Astrocyte of the hippocampus (primary cell): ENCODE results near the gene C19orf12.

Source experiments
- DNase-seq: peaks from one replicate; pipeline ENCODE4 v3.0.0; 2011; ENCODE audit warnings: low read depth, low spot score

The C19orf12 gene

GRCh38 chr19:29697523-29698261, 17.4 kb downstream of the C19orf12 start:
- no peak for DNase-seq

GRCh38 chr19:29696565-29696846, 18.6 kb downstream of the C19orf12 start:
- DNase-seq: no peak

- no peak for DNase-seq
Observed at GRCh38 chr19:29695765-29696564, 19.1 kb downstream of the C19orf12 start.

GRCh38 chr19:29694669-29695627, 20.1 kb downstream of the C19orf12 start:
- DNase-seq: peak; percentile 83

- DNase-seq: no peak
Observed at GRCh38 chr19:29694161-29694560, 20.9 kb downstream of the C19orf12 start.

DNA sequence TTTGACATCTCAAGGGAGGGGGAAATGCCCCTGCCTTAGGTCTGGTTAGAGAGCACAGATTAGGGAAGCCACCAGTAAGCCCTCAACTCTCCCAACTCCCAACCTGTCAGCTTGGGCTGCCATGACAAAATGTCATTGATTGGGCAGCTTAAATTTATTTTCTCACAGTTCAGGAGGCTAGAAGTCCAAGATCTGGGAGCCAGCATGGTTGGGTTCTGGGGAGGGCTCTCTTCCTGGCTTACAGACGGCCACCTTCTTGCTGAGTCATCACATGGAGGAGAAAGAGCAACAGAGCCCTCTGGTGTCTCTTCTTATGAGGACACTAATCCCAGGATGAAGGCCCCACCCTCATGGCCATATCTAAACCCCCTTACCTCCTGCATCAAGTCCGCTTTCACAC, 24.2 kb downstream of the C19orf12 start:
- DNase-seq: no peak

DNA sequence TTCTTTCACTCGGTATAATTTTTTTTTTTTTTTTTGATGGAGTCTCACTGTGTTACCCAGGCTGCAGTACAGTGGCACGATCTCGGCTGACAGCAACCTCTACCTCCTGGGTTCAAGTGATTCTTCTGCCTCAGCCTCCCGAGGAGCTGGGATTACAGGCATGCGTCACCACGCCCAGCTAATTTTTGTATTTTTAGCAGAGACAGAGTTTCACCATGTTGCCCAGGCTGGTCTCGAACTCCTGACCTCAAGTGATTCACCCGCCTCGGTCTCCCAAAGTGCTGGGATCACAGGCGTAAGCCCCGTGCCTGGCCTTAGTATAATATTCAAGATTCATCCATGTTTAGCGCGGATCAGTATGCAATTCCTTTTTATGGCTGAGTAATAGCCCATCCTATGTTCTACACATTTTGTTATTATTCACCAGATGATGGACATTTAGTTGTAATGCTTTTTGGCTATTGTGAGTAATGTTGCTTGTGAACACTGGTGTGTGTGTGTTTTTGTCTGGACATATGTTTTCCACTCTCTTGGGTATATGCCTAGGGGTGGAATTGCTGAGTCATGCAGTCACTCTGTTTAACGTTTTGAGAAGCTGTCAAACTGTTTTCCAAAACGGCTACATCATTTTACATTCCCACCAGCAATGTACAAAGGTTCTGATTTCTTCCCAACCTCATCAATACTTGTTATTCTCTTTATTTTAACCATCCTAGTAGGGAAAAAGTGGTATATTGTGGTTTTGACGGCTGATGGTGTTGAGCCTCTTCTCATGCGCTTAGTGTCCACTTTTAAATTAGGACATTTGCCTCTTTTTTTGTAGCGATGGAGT, 26.9 kb downstream of the C19orf12 start:
- no peak for DNase-seq

DNA sequence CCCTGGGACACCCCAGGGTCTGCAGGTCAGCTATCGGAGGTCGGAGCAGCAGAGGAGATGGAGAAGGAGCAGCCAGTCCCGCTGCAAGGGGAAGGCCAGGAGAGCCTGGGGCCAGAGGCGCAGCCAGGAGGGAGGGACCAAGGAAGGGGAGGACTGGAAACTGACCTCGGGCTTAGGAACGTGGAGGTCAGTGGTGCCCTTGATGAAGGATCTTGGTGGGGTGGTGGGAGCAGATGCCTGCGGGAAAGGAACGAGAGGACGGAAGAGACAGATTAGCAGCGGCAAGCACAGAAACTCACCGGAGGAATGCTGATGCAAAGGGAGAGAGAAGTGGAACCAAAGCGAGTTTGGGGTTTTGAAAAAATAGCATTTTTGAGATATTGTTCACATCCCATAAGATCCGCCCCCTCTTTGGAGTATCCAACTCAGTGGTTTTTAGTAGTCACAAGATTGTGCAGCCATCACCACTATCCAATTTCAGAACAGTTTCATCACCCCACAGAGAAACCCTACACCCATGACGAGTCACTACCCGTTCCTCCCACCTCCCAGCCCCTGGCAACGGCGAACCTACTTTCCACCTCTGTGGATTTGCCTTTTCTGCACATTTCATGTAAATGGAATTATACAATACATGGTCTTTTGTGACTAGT, 27.7 kb downstream of the C19orf12 start:
- peak; percentile 92 for DNase-seq

DNA sequence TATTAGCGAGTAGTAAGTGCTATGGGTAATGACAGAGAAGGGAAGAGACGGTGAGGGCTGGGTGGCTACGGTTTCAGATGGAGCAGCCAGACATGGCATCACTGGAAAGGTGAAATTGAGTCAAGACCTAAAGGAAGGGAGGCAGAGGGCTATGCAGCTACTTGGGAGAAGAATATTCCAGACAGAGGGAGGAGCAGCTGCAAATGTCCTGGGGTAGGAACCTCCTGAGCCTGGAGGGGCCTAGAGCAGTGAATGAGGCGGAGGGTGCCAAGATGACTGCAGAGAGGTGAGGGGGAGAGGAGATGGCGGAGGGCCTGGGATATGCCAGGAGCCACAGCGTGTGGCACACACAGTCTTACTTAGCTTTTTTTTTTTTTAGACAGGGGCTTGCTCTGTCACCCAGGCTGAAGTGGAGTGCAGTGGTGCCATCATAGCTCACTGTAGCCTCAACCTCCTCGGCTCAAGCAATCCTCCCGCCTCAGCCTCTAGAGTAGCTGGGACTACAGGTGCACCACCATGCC, 28.7 kb downstream of the C19orf12 start:
- DNase-seq: no peak

- DNase-seq: peak; percentile 68
Observed at GRCh38 chr19:29685326-29685725, 29.7 kb downstream of the C19orf12 start.

GRCh38 chr19:29683009-29683408, 32.1 kb downstream of the C19orf12 start:
- DNase-seq: peak; percentile 62

GRCh38 chr19:29682236-29682895, 32.7 kb downstream of the C19orf12 start:
- no peak for DNase-seq

DNA sequence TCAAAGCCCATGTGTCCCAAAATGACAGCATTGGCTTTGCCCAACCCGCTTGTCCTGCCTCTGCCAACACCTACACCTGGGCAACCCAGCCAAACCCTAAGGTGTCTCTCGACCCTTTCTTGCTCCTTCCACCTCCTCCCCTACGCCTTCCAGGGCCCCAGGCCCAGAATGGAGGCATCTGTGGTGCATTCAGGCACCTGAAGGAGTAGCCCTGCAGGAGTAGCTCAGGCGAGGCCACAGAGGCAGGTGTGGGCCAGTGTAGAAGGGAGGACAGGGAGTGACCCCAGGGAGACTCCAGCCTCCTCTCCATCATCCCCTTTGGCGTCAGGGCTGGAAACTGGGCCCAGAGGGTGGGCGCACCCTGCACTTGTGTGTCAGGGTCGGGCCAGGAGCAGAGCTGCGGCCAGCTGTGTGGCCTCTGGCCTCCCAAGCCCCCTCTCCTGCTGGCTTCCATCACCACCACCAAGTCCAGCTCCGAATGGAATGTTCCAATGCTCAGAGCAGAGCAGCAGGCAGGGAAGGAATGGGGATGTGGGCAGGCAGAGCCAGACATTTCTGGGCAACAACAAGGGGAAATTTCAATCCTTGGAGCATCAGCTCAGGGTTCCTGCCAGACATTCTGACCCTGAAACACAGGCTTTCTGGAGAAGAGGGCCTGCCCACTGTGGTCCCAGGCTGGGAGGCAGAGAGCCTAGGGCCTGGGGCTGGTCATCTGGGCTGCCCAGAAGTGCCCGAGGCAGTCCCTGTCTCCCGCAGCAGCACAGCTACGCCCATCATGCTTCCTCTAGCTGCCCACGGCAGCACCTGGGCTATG, 33.4 kb downstream of the C19orf12 start:
- peak; percentile 75 for DNase-seq

GRCh38 chr19:29680937-29681336, 34.1 kb downstream of the C19orf12 start:
- no peak for DNase-seq

DNA sequence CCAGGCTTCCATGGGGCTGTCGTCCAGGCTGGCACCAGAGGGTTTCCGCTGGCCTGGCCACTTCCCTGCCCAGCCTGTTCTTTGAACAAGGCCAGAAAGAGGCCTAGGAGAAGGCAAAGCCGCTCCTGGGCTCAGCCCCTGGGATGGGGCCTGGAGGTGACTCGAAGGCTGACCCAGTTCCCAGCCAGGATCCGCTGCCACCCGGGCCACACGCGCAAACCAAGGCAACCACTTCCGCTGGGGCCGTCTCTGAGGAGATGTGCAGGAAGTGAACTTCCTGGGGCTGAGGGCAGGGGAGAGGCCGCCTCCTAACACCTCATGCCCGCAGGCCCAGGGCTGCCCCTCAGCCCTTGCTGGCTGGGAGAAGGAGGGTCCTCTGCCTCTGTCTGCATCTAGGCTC, 34.6 kb downstream of the C19orf12 start:
- no peak for DNase-seq

DNA sequence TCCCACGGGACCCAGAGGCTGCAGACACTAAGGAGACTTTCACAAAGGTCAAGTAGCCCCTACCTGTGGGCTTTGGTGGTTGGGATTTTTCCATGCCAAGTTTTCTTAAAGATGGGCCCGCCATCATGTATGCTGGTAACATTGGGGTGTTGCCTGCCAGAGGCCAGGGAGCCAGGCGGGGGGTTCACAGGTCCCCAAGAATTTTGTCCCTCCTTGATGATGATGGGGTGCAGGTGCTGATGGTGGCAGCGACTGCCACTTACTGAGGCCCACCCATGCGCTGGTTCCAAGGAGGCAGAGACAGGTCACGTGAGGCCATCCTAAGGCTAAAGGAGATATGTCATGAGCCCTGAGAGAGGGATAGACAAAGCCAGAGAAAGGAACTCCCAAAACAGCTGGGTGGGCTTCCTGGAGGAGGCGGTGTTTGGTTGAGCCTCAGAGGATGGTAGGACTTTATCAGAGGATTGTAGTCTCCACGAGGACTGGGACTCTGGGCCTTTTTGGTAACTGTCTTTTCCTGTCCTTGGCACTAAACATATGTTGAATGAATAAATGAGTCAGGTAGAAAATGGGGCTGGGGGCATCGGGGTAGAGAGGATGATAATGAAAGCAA, 35.4 kb downstream of the C19orf12 start:
- no peak for DNase-seq

DNA sequence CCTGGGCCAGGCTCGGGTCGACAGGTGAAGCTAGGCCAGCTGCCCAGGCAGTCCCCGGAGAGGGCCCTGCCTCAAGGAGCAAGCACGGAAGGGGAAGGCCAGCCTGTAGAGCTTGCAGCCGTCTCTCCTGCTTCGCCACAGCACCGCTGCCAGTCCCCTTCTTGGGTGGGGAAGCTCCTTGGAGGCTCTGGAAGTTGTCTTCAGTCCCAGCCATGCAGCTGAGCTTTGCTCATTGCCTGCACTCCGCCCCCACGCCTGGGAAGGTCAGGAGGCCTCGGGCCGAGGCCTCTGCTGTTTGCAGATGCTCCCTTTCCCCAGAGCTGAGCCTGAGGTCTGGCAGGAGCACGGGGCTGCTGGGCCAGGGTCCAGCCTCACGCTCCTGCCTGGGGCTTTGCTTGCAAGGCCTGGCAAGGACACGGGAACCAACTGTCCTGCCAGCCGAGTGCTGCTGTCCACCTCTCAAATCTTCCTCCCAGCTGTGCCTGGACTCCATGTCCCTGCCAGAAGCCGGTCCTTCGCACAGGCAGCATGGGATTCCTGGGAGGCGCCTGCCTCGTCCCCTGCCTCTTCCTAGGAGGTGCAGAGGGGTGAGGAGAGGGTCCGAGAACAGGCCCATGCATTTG, 36.5 kb downstream of the C19orf12 start:
- DNase-seq: no peak
